Articular chondrocyte of knee joint (primary cell): Measurements from ENCODE around the gene PRKCD. TPM values are rescaled to one million over a fixed set of nuclear protein-coding genes. Genes with fewer than 3 reads are reported as not detected.

ENCODE experiments used
- total RNA-seq: library from RNA; depleted of rRNA; stranded (reverse); fragments of >200 nt; gene quantifications from 2 replicates; pipeline ENCODE4 v1.2.3, GENCODE V29; 2012

Gene PRKCD
- total RNA-seq: 2.7 and 4.8 TPM in 2 replicates

DNA sequence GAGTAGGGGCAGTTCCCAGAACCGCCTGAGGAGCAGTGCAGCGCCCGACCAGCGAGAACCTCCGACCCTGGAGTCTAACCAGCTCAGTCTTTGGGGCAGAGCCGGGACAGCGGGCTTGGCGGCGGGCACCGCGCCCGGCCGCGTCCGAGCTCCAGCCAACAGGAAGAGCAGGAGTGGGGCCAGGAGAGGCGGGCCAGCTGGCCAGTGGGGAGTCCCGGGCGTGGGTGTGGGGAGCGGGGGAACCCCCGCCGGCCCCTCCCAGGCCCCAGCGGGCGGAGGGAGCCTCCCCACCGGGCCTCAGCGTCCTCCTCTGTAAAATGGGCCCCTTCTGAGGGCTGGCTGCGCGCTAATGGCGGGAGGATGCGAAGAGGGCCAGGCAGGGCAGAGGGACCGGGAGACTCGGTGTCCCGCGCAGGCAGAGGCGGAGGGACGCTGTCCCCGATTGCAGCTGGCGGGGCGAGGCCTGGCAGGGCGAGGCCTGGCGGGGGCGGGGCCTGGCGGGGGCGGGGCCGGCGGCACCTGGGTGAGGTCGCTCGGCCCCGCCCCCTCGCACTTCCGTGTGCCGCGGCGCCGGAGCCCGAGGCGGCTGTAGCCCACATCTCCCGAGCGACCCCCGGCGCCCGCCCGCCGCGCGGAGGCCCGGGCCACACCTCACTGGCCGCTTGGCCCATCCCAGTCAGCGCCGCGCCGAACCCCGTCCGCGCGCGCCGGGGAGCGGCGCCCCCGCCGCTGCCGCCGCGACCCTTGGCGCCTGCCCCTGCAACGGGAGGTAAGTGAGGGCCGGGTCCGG is at the start of gene PRKCD:
PRKCD (plus strand) TSS at position 550 of the 790 bp plus-strand sequence. CDS start 17,214 bp downstream, outside the sequence.

DNA sequence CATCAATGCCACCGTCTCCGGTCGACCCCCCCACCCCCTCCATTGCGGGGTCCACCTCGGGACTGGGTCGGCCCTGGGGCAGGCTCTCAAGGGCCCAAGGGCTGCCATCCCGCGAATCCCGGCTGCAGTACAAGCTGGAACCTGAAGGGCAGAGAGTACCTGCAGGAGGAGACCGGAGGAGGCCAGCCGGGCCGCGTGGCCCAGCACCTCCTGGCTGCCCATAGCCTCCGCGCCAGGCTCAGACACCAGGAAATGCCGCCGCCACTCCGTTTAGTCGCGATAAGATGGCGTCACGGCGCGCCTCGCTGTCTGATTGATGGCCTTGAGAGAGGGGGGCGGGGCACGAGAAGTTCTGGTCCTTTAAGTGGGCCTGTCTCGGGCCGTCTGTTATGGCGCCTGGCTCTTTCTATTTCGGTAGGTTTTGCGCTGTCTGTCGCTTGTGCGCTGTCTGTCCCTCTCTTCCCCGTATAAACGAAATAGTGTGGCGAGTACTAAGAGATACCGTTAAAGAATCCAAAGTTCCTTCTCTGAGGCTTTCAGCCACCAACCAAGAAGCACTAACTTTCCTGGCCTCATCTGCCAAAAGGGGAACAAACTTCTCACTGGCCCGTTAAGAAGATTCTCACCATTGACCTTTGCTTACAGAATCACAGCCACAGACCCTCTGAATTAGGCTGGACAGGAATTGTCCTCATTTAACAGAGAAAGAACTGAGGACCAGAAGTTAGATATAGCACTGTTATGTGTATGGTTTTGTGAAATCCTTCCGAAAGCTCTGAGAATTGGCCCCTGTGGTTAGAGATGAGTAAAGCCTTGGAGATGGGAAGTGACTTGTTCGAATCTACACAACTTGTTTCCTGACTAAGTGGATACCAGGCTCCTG is 30.6 kb upstream of the PRKCD start, which contains the start of gene RFT1:
RFT1 (minus strand) TSS at position 257 of the 883 bp plus-strand sequence; CDS start at position 222, 35 bp downstream.

Other genes with a start within 250 kb of the PRKCD start
- 17.9 and 18.7 TPM in 2 replicates for gene SFMBT1, start 115.1 kb upstream of the PRKCD start, total RNA-seq
- gene RFT1, start 30.8 kb upstream of the PRKCD start, total RNA-seq: 17.9 and 22.4 TPM in 2 replicates
- 343 and 431 TPM in 2 replicates for gene TKT, start 94.8 kb downstream of the PRKCD start, total RNA-seq
- 17.0 and 18.1 TPM in 2 replicates for gene DCP1A, start 186.3 kb downstream of the PRKCD start, total RNA-seq